ENCODE data around the gene TOMM6. TPM values are rescaled to one million over a fixed set of nuclear protein-coding genes. Genes with fewer than 3 reads are reported as not detected.

The TOMM6 gene
- 100 to 1,000 TPM in 1 of 3 donors, 10 to 100 TPM in 2; 96.9 to 116 (median 96.9) TPM for total RNA-seq
- long read RNA-seq, donor 1, transcript TOMM6-202 (3 exons, 637 nt), result minor isoform, 7 of 24 reads
- long read RNA-seq, donor 1, transcript TOMM6-201 (3 exons, 595 nt), result major isoform, 17 of 24 reads
- long read RNA-seq, donor 1, partial matches to known transcripts, result 0 of 24 reads
- long read RNA-seq, donor 1, other reads (novel, unspliced or antisense), result 0 of 24 reads
- long read RNA-seq, donor 2, transcript TOMM6-201 (3 exons, 595 nt), result major isoform, 36 of 54 reads
- long read RNA-seq, donor 2, transcript TOMM6-202 (3 exons, 637 nt), result minor isoform, 17 of 54 reads
- long read RNA-seq, donor 2, partial matches to known transcripts, result 0 of 54 reads
- long read RNA-seq, donor 2, other reads (novel, unspliced or antisense), result 1 of 54 reads

GRCh38 chr6:41787219-41787917, at the start of gene TOMM6:
Gene TOMM6, plus strand, starts transcription at chr6:41787694. Its CDS starts 4 bp downstream, at chr6:41787698.
- TF ChIP-seq CTCF (IDR thresholded peaks at IDR 0.05), result peak; percentile 92
- peaks cover 16% of the 10 kb centered on the region for H3K4me1 ChIP-seq (ENCODE audit: low read depth)
- ATAC-seq, result peak; percentile 94
- intact Hi-C loops (cut with DNase I, micrococcal nuclease), result loop anchor here in 1 of 2 donors (10.0 kb wide), 1 partner anchor 257 kb away; no protein-coding TSS in a partner anchor
- DNase-seq, result peak; percentile 98
- H3K36me3 ChIP-seq (ENCODE audit: low read depth), result no peaks in the 10 kb centered on the region
- H3K4me3 ChIP-seq, result peak within 1 kb of the TSS; percentile 67
- H3K9me3 ChIP-seq, result no peaks in the 10 kb centered on the region

GRCh38 chr6:41739041-41739440, 48.5 kb upstream of the TOMM6 start:
- DNase-seq, result no peak
- peaks cover 19% of the 10 kb centered on the region for H3K4me1 ChIP-seq (ENCODE audit: low read depth)
- no peak for TF ChIP-seq CTCF (IDR thresholded peaks at IDR 0.05)
- intact Hi-C loops (cut with DNase I, micrococcal nuclease), result no loop called here
- no peaks in the 10 kb centered on the region for H3K36me3 ChIP-seq (ENCODE audit: low read depth)
- no peak for ATAC-seq
- no peak overlapping the region for H3K4me3 ChIP-seq
- H3K9me3 ChIP-seq, result no peaks in the 10 kb centered on the region

GRCh38 chr6:41740366-41741162, 46.9 kb upstream of the TOMM6 start:
- Histone ChIP-seq H3K4me3 (no peak overlapping the region), H3K4me1 (ENCODE audit: low read depth) (peaks cover 18% of the 10 kb centered on the region), H3K36me3 (ENCODE audit: low read depth) (no peaks in the 10 kb centered on the region), H3K9me3 (no peaks in the 10 kb centered on the region)
- DNase-seq, result peak in 2 of 3 donors; percentile 48 to 67
- no peak for TF ChIP-seq CTCF (IDR thresholded peaks at IDR 0.05)
- intact Hi-C loops (cut with DNase I, micrococcal nuclease), result no loop called here
- peak; percentile 5 for ATAC-seq

GRCh38 chr6:41741625-41742490, 45.6 kb upstream of the TOMM6 start:
- no peaks in the 10 kb centered on the region for H3K36me3 ChIP-seq (ENCODE audit: low read depth)
- no peak for TF ChIP-seq CTCF (IDR thresholded peaks at IDR 0.05)
- H3K9me3 ChIP-seq, result no peaks in the 10 kb centered on the region
- intact Hi-C loops (cut with DNase I, micrococcal nuclease), result no loop called here
- peak; percentile 88 for ATAC-seq
- peaks cover 12% of the 10 kb centered on the region for H3K4me1 ChIP-seq (ENCODE audit: low read depth)
- peak overlapping the region; percentile 3 for H3K4me3 ChIP-seq
- peak; percentile 76 to 82 (median 80) for DNase-seq
